Measurements from ENCODE around the gene KRT9.

The KRT9 gene

DNA sequence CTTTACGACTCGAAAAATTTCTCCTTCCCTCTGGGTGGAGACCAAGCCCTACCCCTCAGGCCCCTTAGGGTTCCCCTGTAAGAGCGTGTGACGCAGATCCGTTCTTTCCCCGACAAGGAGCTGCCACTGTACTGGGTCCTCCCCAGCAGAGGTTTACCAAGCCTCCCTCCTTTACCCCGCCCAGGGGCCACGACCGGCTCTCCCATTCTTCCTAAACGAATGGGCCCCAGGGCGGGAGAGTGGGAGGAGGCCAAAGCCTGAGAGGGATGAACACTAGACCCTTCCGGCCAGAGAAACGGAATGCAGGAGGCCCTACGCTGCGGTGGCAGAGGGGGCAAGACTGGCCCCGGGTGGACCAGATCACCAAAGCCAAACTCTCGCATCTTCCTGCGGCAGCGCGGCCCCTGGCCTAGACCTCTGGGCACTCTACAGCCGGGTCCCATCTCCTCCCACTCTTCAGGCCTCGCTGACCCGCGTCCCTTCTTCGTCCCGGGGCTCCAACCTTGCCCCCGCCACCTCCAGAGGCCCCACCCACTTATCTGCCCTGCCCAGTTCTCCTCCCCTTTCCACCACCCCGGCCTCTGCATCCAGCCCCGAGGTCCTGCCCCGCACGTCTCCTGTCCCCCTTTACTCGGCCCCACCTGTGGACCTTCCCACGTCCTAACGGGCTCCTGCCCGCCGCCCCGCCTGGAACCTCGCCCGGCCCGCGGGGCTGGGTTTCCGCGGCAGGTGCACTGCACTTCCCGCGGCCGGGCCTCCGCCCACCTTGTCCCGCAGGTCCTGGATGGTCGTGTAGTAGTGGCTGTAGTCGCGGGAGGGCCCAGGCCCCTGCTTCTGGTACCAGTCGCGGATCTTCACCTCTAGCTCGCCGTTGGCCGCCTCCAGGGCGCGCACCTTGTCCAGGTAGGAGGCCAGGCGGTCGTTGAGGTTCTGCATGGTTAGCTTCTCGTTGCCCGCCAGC lies 44.5 kb downstream of the KRT9 start:
- no peak for DNase-seq (ENCODE audit: low read depth)

DNA sequence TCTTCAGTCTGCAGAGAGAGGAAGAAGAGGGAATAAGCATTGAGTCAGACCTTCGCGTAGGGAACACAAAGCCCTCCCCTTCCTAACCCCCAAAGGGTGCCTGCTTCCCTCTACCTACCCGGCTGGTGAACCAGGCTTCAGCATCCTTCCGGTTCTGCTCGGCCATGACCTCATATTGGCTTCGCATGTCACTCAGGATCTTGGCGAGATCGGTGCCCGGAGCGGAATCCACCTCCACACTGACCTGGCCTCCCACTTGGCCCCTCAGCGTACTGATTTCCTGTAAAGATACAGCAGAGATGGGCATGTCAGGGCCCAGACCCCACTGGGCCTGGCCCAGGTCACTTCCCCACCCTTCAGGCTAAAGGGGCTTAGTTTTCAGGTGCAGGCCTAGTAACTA lies 47.6 kb downstream of the KRT9 start:
- DNase-seq (ENCODE audit: low read depth) = no peak

DNA sequence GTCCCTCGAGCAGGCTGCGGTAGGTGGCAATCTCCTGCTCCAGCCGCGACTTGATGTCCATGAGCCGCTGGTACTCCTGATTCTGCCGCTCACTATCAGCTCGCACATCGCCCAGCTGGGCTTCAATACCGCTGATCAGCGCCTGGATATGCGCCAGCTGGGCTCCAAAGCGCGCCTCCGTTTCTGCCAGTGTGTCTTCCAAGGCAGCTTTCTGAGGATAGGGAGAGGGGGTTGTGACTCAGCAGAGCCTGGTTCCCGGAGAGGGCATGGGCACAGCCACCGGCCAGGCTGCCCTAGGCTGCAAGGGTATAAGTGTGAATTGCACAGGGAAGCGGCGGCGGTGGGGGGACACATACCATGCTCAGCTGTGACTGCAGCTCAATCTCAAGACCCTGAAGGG lies 48.1 kb downstream of the KRT9 start:
- no peak for DNase-seq (ENCODE audit: low read depth)

DNA sequence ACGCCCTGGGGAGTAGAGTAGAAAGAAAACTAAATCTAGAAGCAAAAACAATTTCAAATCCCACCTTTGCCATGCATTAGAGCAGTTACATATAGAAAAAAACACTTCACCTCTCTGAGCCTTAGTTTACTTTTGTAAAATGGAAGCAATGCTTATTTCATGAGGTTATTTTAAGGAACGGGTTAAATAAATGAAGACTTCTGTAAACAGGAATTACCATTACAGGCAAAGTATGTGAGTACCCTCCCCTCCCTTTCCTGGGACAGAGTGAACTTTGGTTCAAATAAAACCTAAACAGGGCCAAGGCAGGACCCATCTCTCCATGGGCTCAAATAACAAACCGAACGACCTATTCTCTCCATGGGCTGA lies 48.6 kb downstream of the KRT9 start:
- no peak for DNase-seq (ENCODE audit: low read depth)

DNA sequence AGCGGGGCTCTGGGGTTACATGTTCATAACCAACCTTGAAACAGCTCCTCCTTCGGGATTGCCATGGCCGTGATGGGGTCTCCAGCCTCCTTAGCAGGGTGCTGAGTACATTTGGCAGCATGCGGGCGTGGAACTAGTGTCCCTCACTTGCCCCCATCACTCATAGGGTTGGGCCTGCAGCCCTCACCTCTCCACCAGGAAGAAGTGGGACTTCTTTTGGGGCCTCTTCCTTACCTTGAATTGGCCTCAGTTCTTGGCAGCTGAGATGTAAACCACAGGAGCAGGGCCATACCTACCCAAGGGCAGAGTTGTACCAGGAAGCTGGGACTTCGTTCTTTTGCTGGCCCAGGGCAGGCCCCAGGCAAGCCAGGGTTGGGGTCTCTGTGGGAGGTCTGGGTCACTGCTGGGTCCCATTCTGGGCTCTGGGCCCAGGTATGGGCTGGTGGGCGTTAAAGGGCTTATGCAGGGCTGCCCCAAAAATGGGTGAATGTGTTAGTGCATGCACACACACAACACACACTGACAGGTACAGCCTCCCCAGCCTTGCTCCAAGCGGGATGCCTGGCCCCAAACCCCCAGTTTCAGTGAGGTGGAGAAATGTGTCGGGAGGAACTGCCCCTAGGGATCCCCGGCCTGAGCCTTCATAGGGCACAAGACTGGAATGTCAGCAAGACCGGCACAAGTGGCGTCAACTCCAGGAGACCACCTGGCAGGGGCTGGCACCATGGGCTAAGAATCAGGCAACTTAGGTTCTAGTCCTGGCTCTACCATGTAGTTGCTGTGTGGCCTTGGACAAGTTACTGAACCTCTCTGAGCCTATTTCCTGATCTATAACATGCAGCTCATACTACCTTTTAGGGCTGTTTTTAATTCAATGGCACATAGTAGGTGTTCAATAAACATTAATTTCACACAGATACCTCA lies 49.3 kb downstream of the KRT9 start:
- no peak for DNase-seq (ENCODE audit: low read depth)

DNA sequence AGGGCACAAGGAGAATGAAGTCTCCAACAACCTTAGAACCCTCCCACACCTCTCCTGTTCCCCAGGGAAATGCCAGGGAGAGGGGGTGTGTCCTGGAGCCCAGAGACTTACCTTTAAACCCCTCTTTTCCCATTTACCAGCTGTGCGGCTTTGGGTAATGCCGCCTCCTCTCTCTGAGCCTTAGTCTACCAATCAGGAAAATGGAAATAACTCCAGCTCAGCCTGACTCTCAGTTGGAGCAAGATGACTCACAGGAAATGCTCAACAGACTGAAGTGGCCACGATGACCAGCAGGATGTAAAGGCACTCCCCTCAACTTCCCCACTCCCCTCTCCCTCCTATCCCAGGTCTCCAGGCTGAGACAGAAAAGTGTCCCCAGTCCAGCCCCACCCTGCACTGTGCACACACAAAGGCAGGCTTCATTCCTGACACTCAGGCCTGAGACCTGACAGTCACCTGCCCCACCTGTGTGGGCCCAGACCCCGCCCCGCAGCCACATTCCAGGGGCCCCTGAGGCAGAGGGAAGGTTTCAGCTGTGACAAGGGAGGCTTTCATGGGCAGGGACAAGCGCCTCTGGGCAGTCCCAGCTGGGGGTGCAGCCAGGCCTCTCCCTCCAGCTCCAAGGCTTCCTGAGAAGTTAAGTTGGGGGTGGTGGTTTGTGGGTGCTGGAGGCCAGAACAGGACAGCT lies 50.1 kb downstream of the KRT9 start:
- DNase-seq (ENCODE audit: low read depth) = peak; percentile 33

DNA sequence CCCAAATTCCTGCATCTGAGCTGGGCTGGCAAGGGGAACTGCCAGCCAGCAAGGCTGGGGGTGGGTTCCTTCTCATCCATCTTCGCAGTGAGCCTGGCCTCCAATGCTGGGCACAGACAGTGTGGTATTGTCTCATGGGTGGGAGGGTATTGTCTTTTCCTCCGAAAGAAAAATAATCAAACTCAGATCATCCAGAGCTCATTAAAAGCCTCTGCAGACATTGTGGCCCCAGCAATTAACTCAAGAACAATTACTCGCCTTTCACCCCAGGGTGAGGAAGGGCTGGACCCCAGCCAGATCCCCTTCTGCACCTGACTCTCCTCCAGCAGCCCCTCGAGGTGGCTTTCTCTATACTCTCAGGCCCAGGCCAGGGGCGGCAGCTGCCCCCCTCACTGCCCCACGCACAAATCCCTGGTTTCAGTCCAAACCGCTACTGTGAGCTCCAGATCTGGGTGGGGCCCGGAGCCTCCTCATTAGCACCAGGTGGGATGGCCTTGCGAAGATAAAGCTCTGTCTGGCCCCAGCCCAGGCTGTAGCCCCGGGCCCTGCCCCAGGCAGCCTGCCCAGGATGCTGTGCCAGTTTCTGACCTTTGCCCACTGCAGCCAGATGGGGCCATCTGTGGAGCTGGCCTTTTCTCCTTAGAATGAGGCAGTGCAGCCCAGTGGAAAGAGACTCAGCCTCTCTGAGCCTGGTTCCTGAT lies 50.9 kb downstream of the KRT9 start:
- DNase-seq (ENCODE audit: low read depth) = no peak

DNA sequence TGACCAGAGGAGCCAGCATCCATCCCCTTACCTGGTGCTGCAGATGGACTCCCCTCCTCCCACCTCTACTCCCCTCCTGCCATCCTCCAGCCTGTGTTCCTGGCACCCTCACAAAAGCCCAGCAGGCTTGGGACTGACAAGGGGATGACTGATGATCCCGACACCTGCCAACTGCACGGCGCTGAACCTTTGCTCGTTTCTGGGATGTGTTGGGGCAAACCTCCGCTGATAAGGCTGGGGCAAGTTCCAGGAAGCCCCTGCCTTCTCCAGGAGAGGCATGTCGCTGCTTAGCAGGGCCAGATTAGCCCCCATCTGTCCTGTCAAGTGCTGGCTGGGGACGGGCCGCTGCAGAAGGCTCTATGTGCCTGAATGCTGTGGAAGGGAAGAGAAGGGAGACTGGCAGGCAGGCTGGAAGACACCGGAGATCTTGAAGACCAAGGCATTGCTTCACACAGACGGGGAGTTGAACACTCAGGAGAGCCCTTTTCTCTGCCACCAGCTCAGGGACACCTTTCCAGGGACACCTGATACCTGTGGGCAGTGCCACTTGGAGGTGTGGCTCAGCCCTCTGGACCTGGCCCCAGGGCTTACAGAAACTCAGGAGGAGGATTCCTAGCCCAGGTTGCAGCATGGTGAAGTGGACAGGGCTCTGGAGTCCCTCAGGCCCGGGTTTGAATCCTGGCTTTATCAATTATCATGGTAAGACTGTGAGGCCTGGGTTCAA lies 52.2 kb downstream of the KRT9 start:
- no peak for DNase-seq (ENCODE audit: low read depth)

DNA sequence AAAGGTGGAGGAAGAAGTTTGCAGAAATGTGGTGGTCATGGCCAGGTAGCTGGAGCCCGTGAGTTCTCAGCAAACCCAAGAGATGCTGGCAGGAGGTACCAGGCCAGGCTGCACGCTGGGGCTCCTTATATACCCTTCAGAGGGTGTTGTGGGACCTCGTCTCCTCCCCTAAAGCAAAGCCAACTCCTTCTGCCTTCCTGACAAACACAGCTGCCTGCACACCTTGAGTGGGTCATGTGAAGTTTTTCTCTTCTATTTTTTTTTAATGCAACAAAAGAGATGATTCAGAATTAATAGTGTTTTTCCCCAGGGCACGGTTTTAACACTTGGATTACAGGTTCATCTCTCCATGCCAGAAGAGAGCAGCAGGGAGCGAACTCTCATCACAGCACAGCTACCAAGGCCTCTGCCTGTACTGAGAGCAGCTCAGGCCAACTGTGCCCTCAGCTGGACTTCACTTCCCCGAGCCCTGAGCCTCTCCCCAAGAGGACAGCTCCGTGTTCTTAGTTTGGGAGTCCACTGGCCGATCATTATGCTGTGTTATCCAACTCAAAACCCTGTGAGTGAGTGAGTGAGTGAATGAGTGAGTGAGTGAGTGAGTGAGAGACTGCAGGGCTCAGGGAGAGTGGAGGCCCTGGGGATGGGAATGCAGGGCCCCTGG lies 52.9 kb downstream of the KRT9 start, which contains the start of gene KRT15:
TSS of gene KRT15 (minus strand) at position 102 of the 661 bp plus-strand sequence. CDS start at position 39, 63 bp downstream.
- no peak for DNase-seq (ENCODE audit: low read depth)

DNA sequence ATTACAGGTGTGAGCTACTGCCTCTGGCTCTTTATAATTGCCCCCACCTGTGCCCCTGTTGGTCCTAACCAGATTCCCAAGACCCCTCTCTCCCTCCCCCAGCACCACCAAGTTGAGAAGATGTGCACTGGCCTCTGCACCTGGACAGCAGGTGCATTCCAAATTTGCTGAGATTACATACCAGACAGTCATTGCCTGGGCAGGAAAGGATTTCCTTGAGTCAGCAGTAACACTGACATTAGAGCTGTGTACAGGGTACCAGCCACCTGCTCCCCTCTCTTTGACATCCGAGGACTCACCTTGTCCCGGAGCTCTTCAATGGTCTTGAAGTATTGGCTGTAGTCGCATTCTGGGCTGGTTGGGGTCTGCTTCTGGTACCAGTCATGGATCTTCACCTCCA lies 53.8 kb downstream of the KRT9 start:
- no peak for DNase-seq (ENCODE audit: low read depth)

DNA sequence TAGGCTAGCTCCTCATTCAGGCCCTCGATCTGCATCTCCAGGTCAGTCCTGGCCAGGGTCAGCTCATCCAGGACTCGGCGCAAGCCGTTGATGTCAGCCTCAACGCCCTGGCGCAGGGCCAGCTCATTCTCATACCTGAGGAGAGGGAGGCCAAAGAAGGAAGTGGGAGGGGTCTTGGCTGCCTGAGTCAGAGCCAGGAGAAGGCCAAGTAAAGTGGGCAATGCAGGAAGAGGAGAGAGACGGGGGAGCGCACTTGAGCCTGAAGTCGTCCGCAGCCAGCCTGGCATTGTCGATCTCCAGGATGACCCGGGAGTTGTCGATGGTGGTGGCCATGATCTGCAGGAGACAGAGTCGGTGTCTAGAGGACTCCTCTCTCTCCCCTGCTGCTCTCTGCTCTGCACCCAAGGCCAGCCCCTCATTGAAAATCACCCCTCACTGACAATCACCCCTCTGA lies 55.0 kb downstream of the KRT9 start:
- DNase-seq (ENCODE audit: low read depth) = no peak

DNA sequence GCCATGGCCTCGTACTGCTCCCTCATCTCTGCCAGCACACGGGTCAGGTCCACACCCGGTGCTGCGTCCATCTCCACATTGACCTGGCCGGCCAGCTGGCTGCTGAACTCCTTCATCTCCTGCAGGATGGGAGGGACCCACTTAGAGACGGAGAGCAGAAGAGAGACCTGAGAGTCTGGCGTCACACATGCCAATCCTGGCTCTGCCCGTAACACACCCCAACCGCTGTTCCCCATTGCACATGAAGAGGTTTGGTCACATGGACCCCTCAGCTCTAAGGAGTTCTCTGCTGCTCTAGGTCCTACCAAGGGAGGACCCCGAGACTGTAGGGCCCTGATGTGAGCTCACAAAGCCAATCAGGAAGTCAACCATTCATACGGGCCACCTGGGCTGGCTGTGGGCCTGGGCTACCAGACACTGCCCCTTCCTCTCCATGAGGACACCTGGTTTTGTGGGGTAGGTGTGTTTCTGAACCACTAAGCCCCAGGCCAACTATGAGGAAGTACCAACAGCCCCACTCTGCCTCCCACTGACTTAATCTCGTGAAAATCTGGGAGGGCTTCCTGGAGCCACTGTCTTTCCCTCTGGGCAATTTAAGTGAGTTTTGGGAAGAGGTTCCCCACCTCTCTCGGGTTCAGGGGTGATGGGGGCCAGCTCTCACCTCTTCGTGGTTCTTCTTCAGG lies 55.6 kb downstream of the KRT9 start:
- no peak for DNase-seq (ENCODE audit: low read depth)
